T47D (cell line): ENCODE data around the gene TMEM154.

Experiments used
- DNase-seq, 2 experiments: peaks; one replicate each; pipeline versions ENCODE4 v3.0.0 to v3.0.0-alpha.2; 2011 to 2012; ENCODE audit warnings: low read depth in 1 of 2, low spot score in 1 of 2
- JUND ChIP-seq: IDR thresholded peaks from 2 replicates; pipeline ENCODE4 v1.6.1; 2012; ENCODE audit warnings: low read depth
- in situ Hi-C: cut with HindIII; loops from 2 replicates; pipeline ENCODE4 v1.10.0; 2016; ENCODE audit warnings: low sequenced_read_pairs, low pct_unique_long_range_greater_than_20kb

Gene TMEM154

DNA sequence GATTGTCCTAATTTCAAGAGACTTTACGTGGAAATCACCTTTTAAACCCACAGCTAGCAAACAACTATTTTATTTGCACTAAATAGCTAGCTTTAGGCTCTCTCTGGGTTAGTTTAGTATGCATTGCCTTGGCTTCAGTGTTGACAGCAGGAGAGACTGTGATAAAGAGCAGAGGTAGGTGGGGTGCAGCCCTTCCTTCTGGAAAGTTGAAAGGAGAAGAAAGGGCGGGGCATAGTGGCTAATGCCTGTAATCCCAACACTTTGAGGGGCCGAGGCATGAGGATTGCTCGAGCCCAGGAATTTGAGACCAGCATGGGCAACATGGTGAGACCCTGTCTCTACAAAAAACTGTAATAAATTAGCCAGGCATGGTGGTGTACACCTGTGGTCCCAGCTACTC lies 29.0 kb upstream of the TMEM154 start:
- in situ Hi-C loops = no loop called here
- DNase-seq = no peak
- no peak for TF ChIP-seq JUND

DNA sequence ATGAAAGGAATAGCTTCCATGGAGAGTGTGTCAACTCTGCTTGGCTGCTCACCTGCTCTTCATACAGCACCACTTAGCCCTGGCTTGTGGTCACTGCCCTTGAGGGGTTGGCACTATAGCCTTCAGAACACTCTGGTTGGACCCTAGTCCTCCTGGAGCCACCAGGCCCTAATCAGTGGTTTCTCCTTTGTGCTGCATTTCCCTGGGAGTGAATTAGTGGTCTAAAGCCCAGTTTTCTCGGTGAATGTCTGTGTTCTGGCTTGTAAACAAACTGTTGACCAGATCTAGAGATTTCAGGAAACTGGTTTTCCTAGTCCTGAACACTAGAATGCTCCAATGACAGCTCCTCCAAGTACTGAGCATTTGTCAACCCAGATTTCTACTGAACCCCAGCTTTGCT lies 28.6 kb upstream of the TMEM154 start:
- in situ Hi-C loops = no loop called here
- no peak for TF ChIP-seq JUND
- peak; percentile 34 to 79 for DNase-seq

- in situ Hi-C loops = no loop called here
- TF ChIP-seq JUND = no peak
- no peak for DNase-seq
Observed at GRCh38 chr4:152707632-152708031, 27.8 kb upstream of the TMEM154 start.

DNA sequence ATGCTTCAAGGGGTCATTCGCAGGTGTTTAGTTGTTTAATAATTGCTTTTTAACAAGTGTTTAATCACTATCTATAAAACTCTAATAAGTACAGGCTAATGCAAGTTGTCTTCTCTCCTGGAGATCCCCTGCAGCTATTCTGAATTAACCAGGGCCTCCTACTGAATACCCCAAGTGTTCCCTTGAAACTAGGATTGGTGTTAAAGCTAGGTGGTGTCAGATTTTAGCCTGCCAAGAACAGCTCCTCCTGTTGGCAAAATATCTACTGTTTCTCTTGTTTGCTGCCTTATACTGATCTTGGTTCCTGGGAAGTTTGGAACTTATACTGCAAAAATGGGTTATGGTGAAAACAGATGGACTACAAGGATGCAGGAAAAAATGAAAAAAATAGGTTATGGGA lies 26.1 kb upstream of the TMEM154 start:
- in situ Hi-C loops = no loop called here
- no peak for TF ChIP-seq JUND
- no peak for DNase-seq

- TF ChIP-seq JUND = no peak
- in situ Hi-C loops = no loop called here
- DNase-seq = no peak
Observed at GRCh38 chr4:152704788-152705187, 25.0 kb upstream of the TMEM154 start.

- in situ Hi-C loops = no loop called here
- TF ChIP-seq JUND = no peak
- no peak for DNase-seq
Observed at GRCh38 chr4:152700151-152700550, 20.4 kb upstream of the TMEM154 start.

DNA sequence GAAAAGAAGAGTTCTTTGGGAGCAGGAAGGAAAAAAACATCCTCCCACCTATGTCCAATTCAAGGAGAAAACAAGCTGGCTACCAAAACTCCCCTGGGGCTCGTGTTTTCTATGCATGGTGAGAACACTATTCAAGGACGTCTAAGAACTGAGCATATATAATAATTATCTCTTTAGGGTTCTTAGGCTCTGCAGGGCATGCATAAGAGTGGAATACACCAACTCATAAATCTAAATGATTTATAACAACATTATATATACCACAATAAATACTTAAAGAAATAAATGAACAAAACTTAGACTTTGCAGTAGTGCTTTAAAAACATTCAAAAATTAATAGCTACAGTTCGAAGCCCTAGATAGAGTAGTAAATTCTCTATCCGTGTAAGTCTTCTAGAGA lies 19.5 kb upstream of the TMEM154 start:
- in situ Hi-C loops = no loop called here
- TF ChIP-seq JUND = no peak
- DNase-seq = no peak

DNA sequence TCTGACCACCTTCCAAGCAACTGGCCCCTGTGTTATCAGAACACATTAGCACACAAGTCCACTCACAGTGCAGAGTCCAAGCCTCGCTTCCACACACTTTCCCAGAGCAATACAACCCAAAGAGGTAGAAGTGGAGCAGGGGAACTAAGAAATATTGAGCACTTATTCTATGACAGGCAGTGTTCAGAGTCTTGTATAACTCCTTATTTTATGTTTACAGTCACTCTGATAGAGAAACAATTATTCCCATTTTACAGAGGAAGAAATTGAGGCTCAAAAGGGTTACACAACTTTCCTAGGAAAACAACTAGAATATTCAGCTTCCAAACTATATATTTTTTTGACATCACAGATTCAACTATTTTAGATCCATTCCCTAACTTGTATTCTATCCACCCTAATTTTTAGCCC lies 18.3 kb upstream of the TMEM154 start:
- in situ Hi-C loops = no loop called here
- no peak for TF ChIP-seq JUND
- no peak for DNase-seq

DNA sequence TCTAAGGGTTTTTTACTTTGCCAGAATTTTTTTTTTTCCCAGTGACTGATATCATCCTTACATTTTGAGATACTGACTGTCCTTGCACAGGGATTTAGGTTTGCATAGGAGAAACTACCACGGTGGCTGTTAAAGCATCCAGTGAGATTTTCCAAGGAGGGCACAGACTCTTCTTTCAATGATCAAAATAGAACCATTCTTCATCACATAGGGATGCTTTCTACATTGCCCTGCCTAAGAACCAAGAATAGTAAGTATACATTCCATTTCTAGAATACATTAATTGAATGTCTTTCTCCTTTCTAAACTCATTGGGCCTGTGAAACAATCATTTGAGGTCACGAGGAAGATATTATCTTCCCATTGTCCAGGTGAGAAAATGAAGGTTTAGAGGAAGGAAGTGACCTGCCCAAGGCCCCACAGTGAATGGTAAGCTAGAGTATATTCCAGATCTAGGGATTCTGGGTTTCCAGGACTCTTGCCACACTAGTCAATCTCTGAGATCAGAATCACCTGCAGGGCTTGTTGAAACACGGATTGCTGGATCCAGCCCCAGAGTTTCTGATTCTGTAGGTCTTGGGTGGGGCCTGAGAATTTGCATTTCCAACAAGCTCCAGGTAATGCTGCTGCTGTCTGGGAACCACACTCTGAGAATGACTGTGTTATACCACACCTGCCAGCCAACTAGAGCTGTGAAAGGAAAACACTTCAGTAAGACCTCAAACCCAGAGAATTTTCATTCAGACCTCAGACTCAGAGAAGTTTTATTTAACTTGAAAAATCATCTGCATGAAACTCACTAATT lies 17.7 kb upstream of the TMEM154 start:
- no peak for TF ChIP-seq JUND
- DNase-seq = no peak
- in situ Hi-C loops = no loop called here

GRCh38 chr4:152696764-152697261 lies 17.0 kb upstream of the TMEM154 start:
- TF ChIP-seq JUND = no peak

DNA sequence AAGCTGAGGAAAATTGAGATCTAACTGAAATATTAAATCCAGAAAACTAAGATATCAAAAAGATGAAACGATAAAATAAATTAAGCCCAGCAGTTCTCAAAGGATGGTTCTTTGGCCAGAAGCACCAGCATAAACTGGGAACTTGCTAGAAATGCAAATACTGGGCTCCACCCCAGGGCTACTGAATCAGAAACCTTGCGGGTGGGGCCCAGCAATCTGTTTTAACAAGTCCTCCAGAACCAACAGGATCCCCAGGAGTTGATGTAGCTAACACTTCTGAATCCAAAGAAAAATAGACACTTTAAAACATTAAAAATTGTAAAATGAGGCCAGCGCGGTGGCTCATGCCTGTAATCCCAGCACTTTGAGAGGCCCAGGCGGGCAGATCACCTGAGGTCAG lies 14.1 kb upstream of the TMEM154 start:
- in situ Hi-C loops = no loop called here
- no peak for DNase-seq
- no peak for TF ChIP-seq JUND

More at GRCh38 chr4:152696764-152697261, 17.0 kb upstream of the TMEM154 start:
- in situ Hi-C loops = no loop called here
- no peak for DNase-seq

- in situ Hi-C loops = no loop called here
- DNase-seq = no peak
- TF ChIP-seq JUND = no peak
Observed at GRCh38 chr4:152691761-152692160, 12.0 kb upstream of the TMEM154 start.

GRCh38 chr4:152690706-152691651 lies 11.2 kb upstream of the TMEM154 start:
- TF ChIP-seq JUND = no peak
- in situ Hi-C loops = no loop called here
- DNase-seq = no peak
